ENCODE data around the gene KIF6.

Gene KIF6

DNA sequence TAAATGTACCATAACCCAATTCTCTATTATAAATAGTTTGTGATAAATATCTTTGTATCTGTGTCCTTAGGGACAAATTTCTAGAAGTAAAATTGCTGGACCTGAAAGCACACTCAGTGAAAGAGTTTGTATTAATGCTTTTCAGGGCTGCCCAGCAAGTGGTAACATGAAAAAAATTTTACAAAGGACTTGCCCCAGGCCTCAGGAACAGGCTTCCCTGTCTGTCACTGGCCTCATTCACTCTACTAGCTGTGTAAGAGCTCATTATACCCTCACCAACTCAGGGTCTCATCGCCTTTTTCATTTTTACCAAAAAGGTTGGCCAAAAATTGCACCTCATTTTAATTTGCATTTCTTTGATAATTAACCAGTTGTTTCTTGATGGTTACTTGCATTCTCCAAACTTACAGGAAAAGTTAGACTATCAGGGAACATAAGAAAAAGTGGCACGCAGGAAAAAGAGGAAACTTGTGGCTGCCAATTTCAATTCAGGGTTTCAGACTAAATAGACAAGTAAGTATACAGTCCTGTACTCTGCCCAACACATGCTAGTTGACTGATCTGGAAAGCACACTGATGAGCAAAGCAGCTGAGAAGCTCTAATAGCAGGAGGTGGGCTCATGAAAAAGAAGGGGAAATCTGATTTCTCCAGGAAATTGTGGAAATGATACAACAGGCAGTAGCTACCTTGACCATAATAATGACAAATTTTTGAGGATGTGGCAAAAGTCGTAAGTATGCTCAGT lies 161.5 kb downstream of the KIF6 start:
- DNase-seq (ENCODE audit: extremely low spot score): no peak
- ChIA-PET POLR2A (no interaction called here), CTCF (no interaction called here)
- TF ChIP-seq ARNT (IDR thresholded peaks at IDR 0.05) (no peak), FOXK2 (IDR thresholded peaks at IDR 0.05) (no peak), SP1 (IDR thresholded peaks at IDR 0.05) (no peak)

DNA sequence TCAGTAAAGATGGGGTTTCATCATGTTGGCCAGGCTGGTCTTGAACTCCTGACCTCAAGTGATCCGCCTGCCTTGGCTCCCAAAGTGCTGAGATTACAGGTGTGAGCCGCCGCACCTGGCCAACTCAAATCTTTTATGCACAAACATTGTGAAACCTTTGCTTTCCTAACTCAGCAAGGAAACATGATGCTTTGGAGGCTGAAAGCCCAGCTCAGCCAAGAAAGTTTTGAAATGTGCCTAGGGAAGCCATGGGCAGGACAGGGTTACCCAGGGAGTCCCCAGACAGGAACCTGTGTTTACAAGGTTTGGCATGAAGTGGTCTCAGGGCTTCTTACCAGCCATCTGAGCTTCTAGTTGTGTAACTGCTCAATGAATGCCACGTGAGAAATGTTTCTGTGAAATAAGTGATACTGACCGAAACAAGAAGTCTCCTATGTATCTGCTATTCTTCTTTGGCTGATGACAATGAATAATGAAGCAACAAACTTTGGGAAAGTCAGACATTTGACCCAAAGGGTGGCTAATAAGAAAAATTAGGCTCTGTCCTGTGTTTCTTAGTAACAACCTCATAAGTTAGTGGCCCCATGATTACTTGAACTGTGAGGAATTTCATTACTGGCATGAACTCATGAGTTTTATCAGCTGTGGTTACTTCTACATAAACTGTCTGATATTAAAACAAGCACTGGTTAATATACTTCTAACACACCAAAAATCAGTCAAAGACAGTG lies 163.5 kb downstream of the KIF6 start:
- TF ChIP-seq, protein P1, sequence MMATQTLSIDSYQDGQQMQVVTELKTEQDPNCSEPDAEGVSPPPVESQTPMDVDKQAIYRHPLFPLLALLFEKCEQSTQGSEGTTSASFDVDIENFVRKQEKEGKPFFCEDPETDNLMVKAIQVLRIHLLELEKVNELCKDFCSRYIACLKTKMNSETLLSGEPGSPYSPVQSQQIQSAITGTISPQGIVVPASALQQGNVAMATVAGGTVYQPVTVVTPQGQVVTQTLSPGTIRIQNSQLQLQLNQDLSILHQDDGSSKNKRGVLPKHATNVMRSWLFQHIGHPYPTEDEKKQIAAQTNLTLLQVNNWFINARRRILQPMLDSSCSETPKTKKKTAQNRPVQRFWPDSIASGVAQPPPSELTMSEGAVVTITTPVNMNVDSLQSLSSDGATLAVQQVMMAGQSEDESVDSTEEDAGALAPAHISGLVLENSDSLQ (IDR thresholded peaks at IDR 0.05): no peak
- TF ChIP-seq L3MBTL2 (conservative IDR thresholded peaks at IDR 0.05): no peak
- no peak for TF ChIP-seq SP1 (IDR thresholded peaks at IDR 0.05)
- TF ChIP-seq FOXM1 (IDR thresholded peaks at IDR 0.05; ENCODE audit: borderline replicate concordance): no peak
- no peak for TF ChIP-seq ZNF384 (IDR thresholded peaks at IDR 0.05)
- TF ChIP-seq FOXA1 (IDR thresholded peaks at IDR 0.05): no peak
- TF ChIP-seq ELF4 (IDR thresholded peaks at IDR 0.05): no peak
- TF ChIP-seq BHLHE40 (IDR thresholded peaks at IDR 0.05; ENCODE audit: borderline replicate concordance): no peak
- TF ChIP-seq ARNT (IDR thresholded peaks at IDR 0.05): no peak
- TF ChIP-seq TARDBP (IDR thresholded peaks at IDR 0.05): no peak
- TF ChIP-seq FOXK2 (IDR thresholded peaks at IDR 0.05): no peak
- TF ChIP-seq SUZ12 (IDR thresholded peaks at IDR 0.05): no peak
- no peak for TF ChIP-seq CTBP1 (IDR thresholded peaks at IDR 0.05; ENCODE audit: borderline replicate concordance)
- no peak for TF ChIP-seq HDGF (IDR thresholded peaks at IDR 0.05; ENCODE audit: borderline replicate concordance)
- no peak for TF ChIP-seq NFRKB (IDR thresholded peaks at IDR 0.05)
- no peak for TF ChIP-seq LEF1 (IDR thresholded peaks at IDR 0.05; ENCODE audit: borderline replicate concordance)
- CTCF ChIA-PET: interaction anchor here (0.5 kb wide), 1 partner anchor 162 kb away, joined by 3 read pairs; no protein-coding TSS in a partner anchor
- no peak for DNase-seq (ENCODE audit: extremely low spot score)
- POLR2A ChIA-PET: interaction anchor here (0.6 kb wide), 1 partner anchor 613 kb away, joined by 4 read pairs; no protein-coding TSS in a partner anchor

DNA sequence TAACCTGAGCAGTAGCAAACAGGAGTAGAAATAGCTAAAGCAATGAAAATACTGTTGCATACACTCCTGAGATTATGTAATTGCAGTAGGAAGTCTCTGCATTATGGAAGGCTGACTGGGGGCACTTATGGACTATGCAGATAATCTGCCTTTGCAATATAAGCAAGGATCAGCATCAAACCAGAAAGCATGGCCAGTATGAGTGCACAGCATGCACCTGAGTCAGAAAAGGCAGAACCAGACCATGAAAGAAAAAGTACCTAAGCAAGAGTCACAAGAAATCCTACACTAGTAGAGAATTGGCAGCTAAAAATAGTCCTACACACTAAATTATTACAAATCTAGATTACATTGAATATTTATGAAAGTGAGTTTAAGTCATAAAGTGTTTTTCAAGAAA lies 164.3 kb downstream of the KIF6 start:
- POLR2A ChIA-PET: interaction anchor here (0.6 kb wide), 1 partner anchor 613 kb away, joined by 4 read pairs; no protein-coding TSS in a partner anchor
- TF ChIP-seq FOXK2 (IDR thresholded peaks at IDR 0.05) (no peak), NFRKB (IDR thresholded peaks at IDR 0.05) (no peak)
- CTCF ChIA-PET: no interaction called here
- no peak for DNase-seq (ENCODE audit: extremely low spot score)

DNA sequence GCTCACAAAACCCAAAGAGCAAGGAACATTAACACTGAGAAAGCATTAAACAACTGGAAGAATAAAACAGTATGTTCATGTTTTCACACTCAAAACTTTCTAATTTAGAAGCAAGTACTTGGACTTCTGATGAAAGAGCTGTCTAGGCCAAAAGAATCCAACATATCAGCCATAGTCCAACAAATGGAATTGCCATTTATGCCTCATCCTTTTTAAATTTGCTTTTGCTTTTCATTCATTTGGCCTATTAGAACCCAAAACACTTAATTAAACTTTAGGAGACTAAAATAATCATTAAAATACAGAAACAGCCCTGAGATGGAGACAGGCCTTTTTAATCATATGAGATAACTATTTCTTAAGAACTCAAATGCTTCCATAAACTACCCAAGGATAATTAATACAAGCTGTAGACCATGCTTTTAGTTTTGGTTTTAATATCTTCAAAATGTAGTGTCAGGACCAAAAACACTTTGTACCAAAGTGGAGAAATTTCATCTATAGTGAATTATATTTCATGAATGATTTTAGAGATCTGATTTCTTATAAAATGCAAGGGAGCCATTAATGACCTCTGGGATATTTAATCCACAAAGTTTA lies 166.5 kb downstream of the KIF6 start:
- POLR2A ChIA-PET: no interaction called here
- no peak for DNase-seq (ENCODE audit: extremely low spot score)
- TF ChIP-seq SP1 (IDR thresholded peaks at IDR 0.05): no peak
- TF ChIP-seq TARDBP (IDR thresholded peaks at IDR 0.05): no peak
- no peak for TF ChIP-seq NFRKB (IDR thresholded peaks at IDR 0.05)
- TF ChIP-seq LEF1 (IDR thresholded peaks at IDR 0.05; ENCODE audit: borderline replicate concordance): no peak
- no peak for TF ChIP-seq FOXK2 (IDR thresholded peaks at IDR 0.05)
- no peak for TF ChIP-seq L3MBTL2 (conservative IDR thresholded peaks at IDR 0.05)
- TF ChIP-seq FOXM1 (IDR thresholded peaks at IDR 0.05; ENCODE audit: borderline replicate concordance): no peak
- TF ChIP-seq BHLHE40 (IDR thresholded peaks at IDR 0.05; ENCODE audit: borderline replicate concordance): no peak
- TF ChIP-seq FOXA1 (IDR thresholded peaks at IDR 0.05): no peak
- no peak for TF ChIP-seq SUZ12 (IDR thresholded peaks at IDR 0.05)
- CTCF ChIA-PET: no interaction called here

DNA sequence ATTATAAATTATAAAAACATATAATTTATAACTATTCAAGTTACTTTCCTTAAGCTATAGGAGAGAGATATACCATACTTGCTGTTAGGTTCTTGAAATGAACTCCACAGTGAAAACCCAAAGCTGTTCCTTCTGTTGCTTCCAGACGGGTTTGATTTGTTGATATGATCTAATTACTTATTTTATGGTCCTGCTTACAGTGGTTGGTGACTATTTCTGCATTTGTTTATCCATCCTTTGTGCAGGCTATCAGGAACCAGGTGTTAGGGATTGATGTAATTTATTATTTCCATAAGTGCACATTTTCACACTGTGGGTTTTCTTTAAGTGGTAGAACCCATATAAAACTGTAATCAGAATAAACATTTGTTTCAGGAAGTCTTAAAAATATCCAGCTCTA lies 167.1 kb downstream of the KIF6 start:
- POLR2A ChIA-PET: no interaction called here
- no peak for DNase-seq (ENCODE audit: extremely low spot score)
- no peak for TF ChIP-seq SP1 (IDR thresholded peaks at IDR 0.05)
- no peak for TF ChIP-seq NFRKB (IDR thresholded peaks at IDR 0.05)
- TF ChIP-seq FOXA1 (IDR thresholded peaks at IDR 0.05): no peak
- no peak for TF ChIP-seq ARNT (IDR thresholded peaks at IDR 0.05)
- TF ChIP-seq LEF1 (IDR thresholded peaks at IDR 0.05; ENCODE audit: borderline replicate concordance): no peak
- CTCF ChIA-PET: no interaction called here

DNA sequence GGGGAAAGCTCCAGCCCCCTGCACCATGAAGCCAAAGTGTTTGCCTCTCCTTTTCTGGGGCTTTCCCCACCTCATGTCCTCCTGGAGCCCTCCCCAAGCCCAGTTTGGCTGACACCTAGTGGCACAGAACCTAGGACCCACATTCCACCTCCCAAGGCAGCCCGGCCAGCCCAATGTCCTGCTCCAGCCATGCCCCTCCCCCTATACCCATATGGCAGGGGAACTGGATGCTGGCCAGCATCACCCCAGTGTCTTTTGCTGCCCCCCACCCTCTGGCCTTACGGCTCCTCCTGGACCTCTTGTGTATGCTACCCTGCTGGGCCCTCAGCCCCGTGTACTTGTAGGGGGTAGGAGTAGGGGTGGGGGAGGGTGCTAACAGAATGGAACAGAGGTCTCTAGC lies 170.1 kb downstream of the KIF6 start:
- ChIA-PET CTCF (interaction anchor here (0.8 kb wide), 1 partner anchor 177 kb away, joined by 3 read pairs; no protein-coding TSS in a partner anchor), POLR2A (no interaction called here)
- TF ChIP-seq ZNF384 (IDR thresholded peaks at IDR 0.05): no peak
- no peak for TF ChIP-seq ARNT (IDR thresholded peaks at IDR 0.05)
- TF ChIP-seq SUZ12 (IDR thresholded peaks at IDR 0.05): no peak
- TF ChIP-seq TARDBP (IDR thresholded peaks at IDR 0.05): no peak
- no peak for TF ChIP-seq CTBP1 (IDR thresholded peaks at IDR 0.05; ENCODE audit: borderline replicate concordance)
- TF ChIP-seq LEF1 (IDR thresholded peaks at IDR 0.05; ENCODE audit: borderline replicate concordance): no peak
- no peak for TF ChIP-seq FOXK2 (IDR thresholded peaks at IDR 0.05)
- no peak for DNase-seq (ENCODE audit: extremely low spot score)

DNA sequence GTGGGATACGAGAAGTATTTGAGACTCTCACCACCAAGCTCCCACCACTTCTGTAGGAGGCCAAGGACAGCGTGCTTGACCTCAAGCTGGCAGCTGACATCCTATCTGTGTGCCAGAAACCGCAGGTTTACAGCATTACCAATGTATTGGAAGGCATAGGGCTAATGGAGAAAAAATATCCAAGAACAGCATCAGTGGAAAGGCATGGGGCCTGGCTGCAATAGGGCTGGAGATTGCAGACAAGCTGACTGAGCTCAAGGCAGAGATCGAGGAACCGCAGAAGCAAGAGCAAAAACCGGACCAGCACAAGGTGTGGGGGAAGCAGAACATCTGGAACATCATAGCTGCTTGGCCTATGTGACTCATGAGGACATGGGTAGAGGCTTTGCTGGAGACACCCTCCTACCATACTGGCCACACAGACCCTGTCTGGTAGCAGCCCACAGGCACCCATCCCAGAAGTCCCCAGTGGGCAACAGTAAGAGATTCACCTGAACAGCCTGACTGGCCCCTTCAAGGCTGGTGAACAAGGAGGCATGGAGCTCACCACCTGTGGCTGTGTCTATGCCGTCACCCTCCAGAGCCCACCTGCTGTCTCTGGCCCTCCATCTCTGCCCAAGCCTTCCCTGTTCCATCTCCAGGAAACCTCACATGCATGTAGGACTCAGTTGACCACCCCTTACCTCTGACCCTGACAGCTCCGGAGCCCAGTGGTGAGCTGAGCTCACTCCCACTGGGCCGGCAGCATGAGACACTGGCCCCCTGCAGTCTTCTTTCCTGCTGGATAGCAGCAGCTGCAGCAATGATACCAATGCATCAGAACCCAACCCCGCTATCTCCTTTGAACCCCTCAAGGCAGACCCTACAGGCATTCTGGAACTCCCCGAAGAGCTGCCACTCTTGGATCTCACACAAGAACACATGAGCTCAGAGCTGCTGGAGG lies 171.1 kb downstream of the KIF6 start:
- CTCF ChIA-PET: interaction anchor here (0.8 kb wide), 1 partner anchor 176 kb away, joined by 3 read pairs; no protein-coding TSS in a partner anchor
- TF ChIP-seq ELF4 (IDR thresholded peaks at IDR 0.05) (no peak), BHLHE40 (IDR thresholded peaks at IDR 0.05; ENCODE audit: borderline replicate concordance) (no peak), SUZ12 (IDR thresholded peaks at IDR 0.05) (no peak), NFRKB (IDR thresholded peaks at IDR 0.05) (no peak)
- no peak for DNase-seq (ENCODE audit: extremely low spot score)
- POLR2A ChIA-PET: no interaction called here
